ENCODE measurements around the gene EPX. TPM values are rescaled to one million over a fixed set of nuclear protein-coding genes. Genes with fewer than 3 reads are reported as not detected.
A peak's percentile ranks its signal among the peaks of the same experiment; 100 is the strongest.
"Not testable (repeated sequence)": the region's sequence is repeated elsewhere in the genome, so short reads cannot be mapped to it uniquely, and the experiment has no call there.

EPX gene, protein sequence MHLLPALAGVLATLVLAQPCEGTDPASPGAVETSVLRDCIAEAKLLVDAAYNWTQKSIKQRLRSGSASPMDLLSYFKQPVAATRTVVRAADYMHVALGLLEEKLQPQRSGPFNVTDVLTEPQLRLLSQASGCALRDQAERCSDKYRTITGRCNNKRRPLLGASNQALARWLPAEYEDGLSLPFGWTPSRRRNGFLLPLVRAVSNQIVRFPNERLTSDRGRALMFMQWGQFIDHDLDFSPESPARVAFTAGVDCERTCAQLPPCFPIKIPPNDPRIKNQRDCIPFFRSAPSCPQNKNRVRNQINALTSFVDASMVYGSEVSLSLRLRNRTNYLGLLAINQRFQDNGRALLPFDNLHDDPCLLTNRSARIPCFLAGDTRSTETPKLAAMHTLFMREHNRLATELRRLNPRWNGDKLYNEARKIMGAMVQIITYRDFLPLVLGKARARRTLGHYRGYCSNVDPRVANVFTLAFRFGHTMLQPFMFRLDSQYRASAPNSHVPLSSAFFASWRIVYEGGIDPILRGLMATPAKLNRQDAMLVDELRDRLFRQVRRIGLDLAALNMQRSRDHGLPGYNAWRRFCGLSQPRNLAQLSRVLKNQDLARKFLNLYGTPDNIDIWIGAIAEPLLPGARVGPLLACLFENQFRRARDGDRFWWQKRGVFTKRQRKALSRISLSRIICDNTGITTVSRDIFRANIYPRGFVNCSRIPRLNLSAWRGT
- total RNA-seq: not detected

DNA sequence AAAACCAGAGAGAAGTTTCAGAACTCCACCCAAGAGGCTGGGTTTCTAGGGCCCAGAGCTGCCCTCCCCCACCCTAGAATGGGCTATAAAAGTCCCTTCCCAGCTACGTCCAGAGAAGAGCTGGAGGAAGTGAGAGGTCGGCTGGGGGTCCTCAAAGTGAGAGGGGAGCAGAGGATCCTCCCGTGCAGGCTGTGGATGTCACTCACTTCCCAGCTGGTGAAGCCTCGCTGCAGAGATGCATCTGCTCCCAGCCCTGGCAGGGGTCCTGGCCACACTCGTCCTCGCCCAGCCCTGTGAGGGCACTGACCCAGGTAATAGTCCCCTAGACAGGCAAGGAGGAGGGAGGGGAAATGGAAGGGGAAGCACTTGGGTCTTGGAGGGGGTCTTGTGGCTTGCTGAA is at the start of gene EPX:
EPX (plus strand) TSS at position 115 of the 400 bp plus-strand sequence; CDS start at position 236, 121 bp downstream.
- peaks cover 10% of the 10 kb centered on the region for H3K27me3 Mint-ChIP-seq
- ATAC-seq (ENCODE audit: low read depth): no peak
- no peak within 1 kb of the TSS for H3K4me3 Mint-ChIP-seq
- H3K36me3 Mint-ChIP-seq: no peaks in the 10 kb centered on the region
- peaks cover 4% of the 10 kb centered on the region for H3K4me1 Mint-ChIP-seq
- H3K9me3 Mint-ChIP-seq: no peaks in the 10 kb centered on the region
- POLR2A ChIA-PET: no interaction called here
- DNase-seq: no peak
- no peak within 1 kb of the TSS for H3K27ac Mint-ChIP-seq

GRCh38 chr17:58143335-58143734 is 49.2 kb upstream of the EPX start:
- Mint-ChIP-seq H3K36me3 (peaks cover 10% of the 10 kb centered on the region), H3K27me3 (peaks cover 15% of the 10 kb centered on the region), H3K9me3 (peaks cover 19% of the 10 kb centered on the region)
- POLR2A ChIA-PET; H3K4me1 Mint-ChIP-seq; DNase-seq; H3K27ac Mint-ChIP-seq; H3K4me3 Mint-ChIP-seq; ATAC-seq (ENCODE audit: low read depth): not testable (repeated sequence)

GRCh38 chr17:58144801-58145200 is 47.7 kb upstream of the EPX start:
- peaks cover 15% of the 10 kb centered on the region for H3K27me3 Mint-ChIP-seq
- H3K4me3 Mint-ChIP-seq: no peak overlapping the region
- no peaks in the 10 kb centered on the region for H3K4me1 Mint-ChIP-seq

GRCh38 chr17:58147930-58148434 is 44.5 kb upstream of the EPX start, which contains the start of gene OR4D1:
TSS of gene OR4D1 (plus strand) at chr17:58148384. CDS start at chr17:58155154, 6,770 bp downstream.
- Mint-ChIP-seq H3K4me1 (peaks cover 11% of the 10 kb centered on the region), H3K27me3 (peaks cover 14% of the 10 kb centered on the region), H3K4me3 (no peak within 1 kb of the TSS), H3K27ac (no peak within 1 kb of the TSS), H3K9me3 (peaks cover 19% of the 10 kb centered on the region), H3K36me3 (peaks cover 10% of the 10 kb centered on the region)
- DNase-seq (no peak), ATAC-seq (ENCODE audit: low read depth) (no peak)
- POLR2A ChIA-PET: interaction anchor here (0.9 kb wide), 1 partner anchor 124 kb away, joined by 6 read pairs; no protein-coding TSS in a partner anchor

More at GRCh38 chr17:58144801-58145200, 47.7 kb upstream of the EPX start:
- POLR2A ChIA-PET: no interaction called here
- Mint-ChIP-seq H3K27ac (no peak overlapping the region), H3K36me3 (peaks cover 10% of the 10 kb centered on the region), H3K9me3 (peaks cover 19% of the 10 kb centered on the region)
- ATAC-seq (ENCODE audit: low read depth) (no peak), DNase-seq (no peak)

GRCh38 chr17:58148609-58149008 is 43.9 kb upstream of the EPX start:
- Mint-ChIP-seq H3K36me3 (peaks cover 10% of the 10 kb centered on the region), H3K4me3 (no peak overlapping the region), H3K4me1 (peaks cover 18% of the 10 kb centered on the region), H3K27ac (no peak overlapping the region), H3K9me3 (peaks cover 19% of the 10 kb centered on the region), H3K27me3 (peaks cover 14% of the 10 kb centered on the region)
- no peak for DNase-seq
- ATAC-seq (ENCODE audit: low read depth): no peak
- POLR2A ChIA-PET: no interaction called here

DNA sequence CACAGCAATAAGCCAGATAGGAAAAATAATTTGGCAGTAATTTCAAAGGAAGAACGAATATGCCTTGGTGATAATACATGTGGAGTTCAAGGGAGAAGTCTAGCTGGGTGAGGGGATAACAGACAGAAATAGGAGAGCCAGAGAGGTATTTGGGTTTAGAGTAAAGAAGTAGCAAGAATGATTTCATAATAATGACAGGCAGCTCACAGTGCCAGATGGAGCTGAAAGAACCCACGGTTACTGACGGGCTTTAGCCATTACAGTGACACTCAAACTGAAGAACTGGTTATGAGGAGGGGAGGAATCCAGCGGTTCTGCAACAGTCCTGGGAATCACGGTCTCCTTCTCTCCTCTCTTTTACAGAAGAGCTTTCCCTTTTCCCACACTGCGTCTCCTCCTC is 42.1 kb upstream of the EPX start:
- Mint-ChIP-seq H3K9me3 (peaks cover 10% of the 10 kb centered on the region), H3K4me1 (peaks cover 26% of the 10 kb centered on the region), H3K4me3 (no peak overlapping the region), H3K36me3 (peaks cover 1% of the 10 kb centered on the region), H3K27ac (no peak overlapping the region), H3K27me3 (peaks cover 11% of the 10 kb centered on the region)
- no peak for ATAC-seq (ENCODE audit: low read depth)
- POLR2A ChIA-PET: no interaction called here
- DNase-seq: no peak

DNA sequence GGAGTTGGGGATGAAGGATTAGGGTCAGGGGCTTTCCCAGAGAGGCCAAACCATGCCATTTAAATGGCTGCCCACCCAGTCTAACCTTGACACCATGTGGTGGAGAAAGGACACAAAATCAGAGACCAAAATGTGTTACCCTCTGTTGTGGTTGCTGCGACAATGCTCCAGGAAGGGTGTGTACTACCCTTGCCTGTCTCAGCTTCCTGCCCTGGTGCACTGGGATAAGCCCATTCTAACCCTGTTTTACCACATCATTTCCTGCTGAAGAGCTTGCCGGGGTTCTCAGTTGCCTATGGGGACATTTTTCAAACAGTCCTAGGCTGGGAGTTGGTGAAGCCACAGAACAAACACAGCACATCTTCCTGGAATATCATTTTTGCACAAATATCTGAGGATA is 39.5 kb upstream of the EPX start:
- H3K27me3 Mint-ChIP-seq: peaks cover 8% of the 10 kb centered on the region
- H3K27ac Mint-ChIP-seq: peak overlapping the region; percentile 79
- peaks cover 4% of the 10 kb centered on the region for H3K36me3 Mint-ChIP-seq
- H3K9me3 Mint-ChIP-seq: no peaks in the 10 kb centered on the region
- DNase-seq (peak; percentile 42), ATAC-seq (ENCODE audit: low read depth) (peak; percentile 84)
- POLR2A ChIA-PET: interaction anchor here (1.1 to 2.1 kb wide), 2 partner anchors 18 to 70 kb away, joined by 3 to 5 read pairs; partner anchors contain the start of gene DYNLL2
- peak overlapping the region; percentile 47 for H3K4me3 Mint-ChIP-seq
- peaks cover 36% of the 10 kb centered on the region for H3K4me1 Mint-ChIP-seq

DNA sequence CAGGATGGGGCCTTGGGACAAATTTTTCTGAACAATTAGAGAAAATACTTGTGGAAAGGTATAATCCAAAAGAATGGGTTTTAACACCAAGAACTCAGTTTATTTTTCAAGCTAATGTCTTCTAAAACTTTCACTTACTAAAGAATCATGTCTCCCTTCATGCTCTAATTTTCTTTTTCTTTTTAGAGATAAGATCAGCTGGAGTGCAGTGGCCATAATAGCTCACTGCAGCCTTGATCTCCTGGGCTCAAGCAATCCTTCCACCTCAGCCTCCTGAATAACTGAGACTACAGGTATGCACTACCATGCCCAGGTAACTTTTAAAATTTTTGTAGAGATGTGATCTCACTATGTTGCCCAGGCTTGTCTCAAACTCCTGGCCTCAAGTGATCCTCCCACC is 38.9 kb upstream of the EPX start:
- Mint-ChIP-seq H3K27me3 (peaks cover 4% of the 10 kb centered on the region), H3K4me3 (peak overlapping the region; percentile 47), H3K4me1 (peaks cover 37% of the 10 kb centered on the region), H3K27ac (peak overlapping the region; percentile 67), H3K9me3 (no peaks in the 10 kb centered on the region), H3K36me3 (peaks cover 4% of the 10 kb centered on the region)
- no peak for ATAC-seq (ENCODE audit: low read depth)
- POLR2A ChIA-PET: interaction anchor here (1.1 to 2.1 kb wide), 2 partner anchors 17 to 71 kb away, joined by 3 to 5 read pairs; partner anchors contain the start of gene DYNLL2
- no peak for DNase-seq

- peak overlapping the region; percentile 70 for H3K27ac Mint-ChIP-seq
- DNase-seq (peak; percentile 69), ATAC-seq (ENCODE audit: low read depth) (peak; percentile 59)
- H3K4me3 Mint-ChIP-seq: peak overlapping the region; percentile 90
- no peaks in the 10 kb centered on the region for H3K9me3 Mint-ChIP-seq
- peaks cover 34% of the 10 kb centered on the region for H3K4me1 Mint-ChIP-seq
- POLR2A ChIA-PET: interaction anchor here (1.2 to 1.8 kb wide), 3 partner anchors 74 to 171 kb away, joined by 3 to 6 read pairs (median 5); partner anchors contain the start of genes DYNLL2 and SRSF1
- peaks cover 8% of the 10 kb centered on the region for H3K36me3 Mint-ChIP-seq
- H3K27me3 Mint-ChIP-seq: no peaks in the 10 kb centered on the region
These were observed 35.4 kb upstream of the EPX start for GRCh38 chr17:58156839-58157803.

DNA sequence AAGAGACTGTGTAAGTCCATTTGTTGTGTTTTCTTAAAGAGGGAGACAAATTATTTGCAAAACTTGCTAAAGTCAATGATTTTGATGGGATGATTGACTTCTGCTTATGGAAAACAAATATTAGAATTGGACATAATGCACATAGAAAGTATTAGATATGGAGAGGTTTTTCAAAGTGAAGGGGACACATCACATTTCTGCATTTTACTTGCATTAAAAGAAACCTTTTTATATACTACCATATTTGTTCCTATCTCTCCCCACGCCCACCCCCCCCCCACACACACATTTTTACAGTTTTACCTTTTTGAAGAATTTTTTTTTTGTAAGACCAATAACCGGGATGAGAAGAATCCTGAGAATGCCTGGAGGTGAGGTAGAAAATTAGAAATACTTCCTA is 34.3 kb upstream of the EPX start:
- Mint-ChIP-seq H3K4me3 (no peak overlapping the region), H3K9me3 (no peaks in the 10 kb centered on the region), H3K4me1 (peaks cover 23% of the 10 kb centered on the region), H3K27ac (no peak overlapping the region), H3K27me3 (peaks cover 3% of the 10 kb centered on the region), H3K36me3 (peaks cover 8% of the 10 kb centered on the region)
- POLR2A ChIA-PET: no interaction called here
- ATAC-seq (ENCODE audit: low read depth) (no peak), DNase-seq (no peak)

DNA sequence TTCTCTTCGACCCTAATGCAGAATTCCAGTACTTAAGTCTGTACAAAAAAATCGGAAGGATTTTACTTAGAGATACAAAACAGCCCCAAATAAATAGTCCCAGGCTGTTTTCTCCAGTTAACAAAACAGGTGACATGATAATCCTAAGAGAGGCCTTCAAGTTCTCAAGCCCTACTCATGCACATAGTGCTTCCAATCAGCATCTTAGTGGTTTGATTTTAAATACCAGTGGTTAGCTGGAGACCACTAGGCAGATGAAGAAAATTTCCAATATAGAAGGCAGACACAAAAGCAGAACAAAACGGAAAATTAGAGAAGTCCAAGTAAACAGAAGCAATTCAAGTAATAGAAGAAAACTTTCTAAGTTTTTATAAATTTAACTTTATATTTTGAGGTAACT is 31.0 kb upstream of the EPX start:
- DNase-seq: no peak
- Mint-ChIP-seq H3K27ac (no peak overlapping the region), H3K36me3 (peaks cover 4% of the 10 kb centered on the region), H3K4me3 (no peak overlapping the region), H3K9me3 (no peaks in the 10 kb centered on the region), H3K4me1 (peaks cover 10% of the 10 kb centered on the region), H3K27me3 (peaks cover 11% of the 10 kb centered on the region)
- POLR2A ChIA-PET: no interaction called here
- no peak for ATAC-seq (ENCODE audit: low read depth)

DNA sequence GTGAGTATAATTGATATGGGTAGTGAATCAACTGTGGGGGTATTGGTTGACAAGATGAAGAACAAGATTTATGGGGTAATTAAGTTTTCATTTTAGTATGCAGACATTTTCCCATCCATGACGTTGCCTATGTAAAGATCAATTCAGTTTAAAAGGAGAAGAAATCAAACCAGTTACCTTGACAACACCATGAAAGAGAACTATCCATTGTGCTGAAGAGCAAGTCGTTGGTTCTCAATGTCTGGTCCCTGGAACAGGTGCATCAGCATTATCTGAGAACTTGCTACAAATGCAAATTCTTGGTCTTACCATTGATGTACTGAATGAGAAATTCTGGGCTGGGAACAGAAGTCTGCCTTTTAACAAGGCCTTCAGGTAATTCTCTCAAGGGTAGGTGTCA is 26.5 kb upstream of the EPX start:
- H3K36me3 Mint-ChIP-seq: no peaks in the 10 kb centered on the region
- H3K4me3 Mint-ChIP-seq: no peak overlapping the region
- ATAC-seq (ENCODE audit: low read depth) (no peak), DNase-seq (no peak)
- POLR2A ChIA-PET: no interaction called here
- H3K27ac Mint-ChIP-seq: no peak overlapping the region
- H3K9me3 Mint-ChIP-seq: no peaks in the 10 kb centered on the region
- peaks cover 11% of the 10 kb centered on the region for H3K4me1 Mint-ChIP-seq
- H3K27me3 Mint-ChIP-seq: peaks cover 11% of the 10 kb centered on the region
